ENCODE results near the gene ACSS3. TPM values are rescaled to one million over a fixed set of nuclear protein-coding genes. Genes with fewer than 3 reads are reported as not detected.

ACSS3 gene
- total and polyA plus RNA-seq, 2 of the 8 experiments (the other 6 are each of a cell fraction or from before 2014, with no cell fraction given), result 14.4 to 24.0 TPM

DNA sequence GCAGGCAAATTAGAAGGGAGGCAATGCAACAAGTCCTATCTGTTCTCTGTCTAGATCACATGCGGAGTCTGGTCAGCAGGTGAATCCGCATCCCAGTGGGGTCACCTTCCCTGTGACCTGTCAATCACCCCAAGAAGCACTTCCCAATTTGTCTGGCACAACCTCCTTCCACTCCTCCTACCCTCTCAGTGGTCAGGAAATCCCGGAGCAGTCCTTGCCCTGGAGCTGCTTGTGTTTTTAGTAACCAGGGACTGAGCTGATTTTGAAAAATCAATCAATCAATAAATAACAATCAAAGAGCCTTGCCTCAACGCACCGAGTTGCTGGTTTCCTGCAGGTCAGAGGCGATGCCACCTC is 572 bp upstream of the ACSS3 start (continued):
- TF ChIP-seq SP1 (IDR thresholded peaks at IDR 0.05; ENCODE audit: low read depth, low read length), result peak; percentile 95

All from H1 (cell line).